Measurements from ENCODE around the gene USP47. TPM values are rescaled to one million over a fixed set of nuclear protein-coding genes. Genes with fewer than 3 reads are reported as not detected.

USP47 gene
- total RNA-seq, 1 experiment from 2014 or later = 45.2 TPM

GRCh38 chr11:11909727-11910126 lies 68.0 kb downstream of the USP47 start:
- no peaks in the 10 kb centered on the region for H3F3A ChIP-seq (ENCODE audit: low read length, unreplicated experiment)

GRCh38 chr11:11910541-11910940 lies 68.8 kb downstream of the USP47 start:
- Histone ChIP-seq H3K4me1 (ENCODE audit: insufficient read depth, low read length) (no peaks in the 10 kb centered on the region), H2AFZ (ENCODE audit: low read length) (no peak overlapping the region), H3K9me2 (replicated peaks; ENCODE audit: low read length) (no peaks in the 10 kb centered on the region), H3K27me3 (ENCODE audit: low read length) (no peaks in the 10 kb centered on the region), H3K9me3 (ENCODE audit: low read length) (no peaks in the 10 kb centered on the region), H3K4me3 (ENCODE audit: low read length) (no peak overlapping the region), H3K79me2 (ENCODE audit: low read length) (no peaks in the 10 kb centered on the region), H3F3A (ENCODE audit: low read length, unreplicated experiment) (no peaks in the 10 kb centered on the region), H3K27ac (ENCODE audit: low read length) (no peak overlapping the region), H3K36me3 (ENCODE audit: low read depth, low read length) (peaks cover 12% of the 10 kb centered on the region), H3K9ac (ENCODE audit: low read length) (no peak overlapping the region), H3K4me2 (ENCODE audit: low read length) (no peak overlapping the region), H4K20me1 (ENCODE audit: low read length) (no peaks in the 10 kb centered on the region)
- DNase-seq = no peak
- no peak for ATAC-seq
- ChIA-PET CTCF (no interaction called here), POLR2A (ENCODE audit: unreplicated experiment) (no interaction called here)
- TF ChIP-seq EZH2 (IDR thresholded peaks at IDR 0.05; ENCODE audit: low read length, unreplicated experiment) (no peak), CTCF (conservative IDR thresholded peaks at IDR 0.05; ENCODE audit: low read depth, low read length) (no peak), EZH2phosphoT487 (IDR thresholded peaks at IDR 0.05; ENCODE audit: borderline replicate concordance, low read length) (no peak)
- no TSS peak for BruUV-seq (replicated peaks)
- intact Hi-C loops (cut with micrococcal nuclease) = no loop called here

More at GRCh38 chr11:11909727-11910126, 68.0 kb downstream of the USP47 start:
- Histone ChIP-seq H3K36me3 (ENCODE audit: low read depth, low read length) (peaks cover 16% of the 10 kb centered on the region), H3K4me1 (ENCODE audit: insufficient read depth, low read length) (no peaks in the 10 kb centered on the region), H3K27ac (ENCODE audit: low read length) (no peak overlapping the region), H3K4me2 (ENCODE audit: low read length) (no peak overlapping the region), H3K9me3 (ENCODE audit: low read length) (no peaks in the 10 kb centered on the region), H2AFZ (ENCODE audit: low read length) (no peak overlapping the region), H3K9me2 (replicated peaks; ENCODE audit: low read length) (no peaks in the 10 kb centered on the region), H3K79me2 (ENCODE audit: low read length) (no peaks in the 10 kb centered on the region), H3K9ac (ENCODE audit: low read length) (no peak overlapping the region), H3K4me3 (ENCODE audit: low read length) (no peak overlapping the region), H4K20me1 (ENCODE audit: low read length) (no peaks in the 10 kb centered on the region), H3K27me3 (ENCODE audit: low read length) (no peaks in the 10 kb centered on the region)
- no peak for TF ChIP-seq EZH2 (IDR thresholded peaks at IDR 0.05; ENCODE audit: low read length, unreplicated experiment)
- no peak for TF ChIP-seq CTCF (conservative IDR thresholded peaks at IDR 0.05; ENCODE audit: low read depth, low read length)
- TF ChIP-seq EZH2phosphoT487 (IDR thresholded peaks at IDR 0.05; ENCODE audit: borderline replicate concordance, low read length) = no peak
- intact Hi-C loops (cut with micrococcal nuclease) = loop anchor here (2.0 kb wide), 1 partner anchor 13 kb away; no protein-coding TSS in a partner anchor
- ChIA-PET POLR2A (ENCODE audit: unreplicated experiment) (no interaction called here), CTCF (no interaction called here)
- DNase-seq (no peak), ATAC-seq (no peak; the same call in 1 of the 2 replicates)
- BruUV-seq (replicated peaks) = no TSS peak

- Histone ChIP-seq H3K36me3 (ENCODE audit: low read depth, low read length) (peaks cover 3% of the 10 kb centered on the region; the same call in 1 of the 2 replicates), H3K27me3 (ENCODE audit: low read length) (no peaks in the 10 kb centered on the region), H2AFZ (ENCODE audit: low read length) (no peak overlapping the region), H3K4me3 (ENCODE audit: low read length) (no peak overlapping the region), H3K9me2 (replicated peaks; ENCODE audit: low read length) (no peaks in the 10 kb centered on the region), H3K9ac (ENCODE audit: low read length) (no peak overlapping the region), H3K9me3 (ENCODE audit: low read length) (no peaks in the 10 kb centered on the region), H3K4me2 (ENCODE audit: low read length) (no peak overlapping the region), H3K79me2 (ENCODE audit: low read length) (no peaks in the 10 kb centered on the region), H3K4me1 (ENCODE audit: insufficient read depth, low read length) (peaks cover 10% of the 10 kb centered on the region; the same call in 1 of the 2 replicates), H3F3A (ENCODE audit: low read length, unreplicated experiment) (no peaks in the 10 kb centered on the region), H3K27ac (ENCODE audit: low read length) (no peak overlapping the region), H4K20me1 (ENCODE audit: low read length) (no peaks in the 10 kb centered on the region)
- intact Hi-C loops (cut with micrococcal nuclease) = no loop called here
- CTCF ChIA-PET = no interaction called here
- ATAC-seq = no peak
- no peak for DNase-seq
- TF ChIP-seq EZH2phosphoT487 (IDR thresholded peaks at IDR 0.05; ENCODE audit: borderline replicate concordance, low read length) (no peak), CTCF (conservative IDR thresholded peaks at IDR 0.05; ENCODE audit: low read depth, low read length) (no peak), EZH2 (IDR thresholded peaks at IDR 0.05; ENCODE audit: low read length, unreplicated experiment) (no peak)
- POLR2A ChIA-PET (ENCODE audit: unreplicated experiment) = no interaction called here
- BruUV-seq (replicated peaks) = no TSS peak
These were observed 71.6 kb downstream of the USP47 start for GRCh38 chr11:11913395-11913794.

Measured in PC-3 (cell line).